Measurements from ENCODE around the gene PDHA1. TPM values are rescaled to one million over a fixed set of nuclear protein-coding genes. Genes with fewer than 3 reads are reported as not detected.
A peak's percentile ranks its signal among the peaks of the same experiment; 100 is the strongest.

PDHA1 gene
- total RNA-seq, 2 donors from 2014 or later, result 697 to 712 TPM

- ATAC-seq (peak; percentile 62 to 91), DNase-seq (peak; percentile 53)
- intact Hi-C loops (cut with DNase I), result loop anchor here in 1 of 2 donors (5.0 to 10.0 kb wide), 2 partner anchors 163 to 515 kb away; partner anchors contain the start of gene SH3KBP1
Measured at GRCh38 chrX:19372170-19372546, 28.4 kb downstream of the PDHA1 start.

DNA sequence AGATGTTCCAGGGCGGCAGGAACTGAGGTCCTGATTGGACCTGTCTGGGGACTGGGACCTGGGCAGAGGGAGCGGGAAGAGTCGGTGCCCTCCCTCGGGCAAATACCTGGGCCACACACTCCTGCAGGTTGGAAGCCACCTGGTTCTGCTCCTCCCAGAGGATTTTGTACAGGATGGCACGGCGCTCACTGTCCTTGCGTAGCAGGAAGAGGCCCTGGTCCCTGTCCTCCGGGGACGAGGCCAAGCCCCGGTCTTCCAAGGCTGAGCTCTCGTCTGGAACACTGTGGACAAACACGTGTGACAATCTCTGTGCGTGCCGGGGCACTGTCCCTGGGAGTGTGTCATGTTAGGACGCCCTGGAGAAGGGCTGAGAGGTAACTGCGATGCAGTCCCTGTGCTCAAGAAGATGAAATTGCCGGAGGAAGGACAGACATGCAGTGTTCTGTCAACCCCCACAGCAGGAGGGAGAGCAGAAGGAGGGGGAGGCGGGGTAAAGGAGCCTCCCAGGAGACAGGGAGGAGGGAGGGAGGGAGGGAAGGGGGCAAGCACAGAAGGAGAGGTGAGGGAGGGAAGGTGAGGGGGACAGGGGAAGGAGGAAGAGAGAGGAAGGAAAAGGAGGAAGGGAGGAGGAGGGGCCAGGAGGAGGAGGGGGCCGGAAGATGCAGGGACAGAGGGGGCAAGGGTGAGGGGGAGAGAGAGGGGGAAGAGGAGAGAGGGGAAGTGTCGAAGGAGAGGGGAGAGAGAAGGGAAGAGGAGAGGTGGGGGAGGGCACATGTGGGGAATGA, 29.0 kb downstream of the PDHA1 start:
- intact Hi-C loops (cut with DNase I), result loop anchor here in 1 of 2 donors (5.0 to 10.0 kb wide), 2 partner anchors 162 to 515 kb away; partner anchors contain the start of gene SH3KBP1
- peak; percentile 48 to 63 for ATAC-seq
- peak; percentile 25 for DNase-seq

DNA sequence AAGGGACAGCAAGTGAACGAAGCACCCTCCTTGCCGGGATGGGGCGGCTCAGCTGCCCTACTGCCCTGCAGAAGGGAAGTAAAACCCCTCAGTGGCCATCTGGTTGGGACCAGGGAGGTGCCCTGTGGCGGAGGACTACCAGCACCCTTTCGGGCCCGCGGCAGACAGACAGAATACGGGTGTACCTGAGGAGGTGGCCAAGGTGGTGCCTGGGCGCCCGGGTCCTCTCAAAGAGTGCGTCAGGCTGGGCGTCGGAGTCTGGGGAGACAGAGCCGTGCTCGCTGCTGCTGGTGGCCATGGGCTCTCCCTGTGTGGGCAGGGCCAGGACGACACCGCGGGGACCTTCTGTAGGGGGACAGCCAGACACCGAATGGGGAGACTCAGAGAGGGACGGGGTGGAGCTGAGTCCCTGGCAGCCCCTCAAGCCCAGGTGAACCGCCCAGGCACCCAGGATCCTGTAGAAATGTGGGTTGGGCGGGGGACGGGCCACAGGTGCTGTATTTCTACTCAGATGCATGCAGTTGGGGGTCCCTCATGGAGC, 29.7 kb downstream of the PDHA1 start:
- ATAC-seq (no peak), DNase-seq (no peak)
- intact Hi-C loops (cut with DNase I), result loop anchor here in 1 of 2 donors (5.0 to 10.0 kb wide), 2 partner anchors 161 to 514 kb away; partner anchors contain the start of gene SH3KBP1

- no peak for ATAC-seq
- no peak for DNase-seq
- intact Hi-C loops (cut with DNase I), result loop anchor here in 1 of 2 donors (10.0 kb wide), 1 partner anchor 159 kb away; no protein-coding TSS in a partner anchor
Measured at GRCh38 chrX:19375546-19375945, 31.8 kb downstream of the PDHA1 start.

DNA sequence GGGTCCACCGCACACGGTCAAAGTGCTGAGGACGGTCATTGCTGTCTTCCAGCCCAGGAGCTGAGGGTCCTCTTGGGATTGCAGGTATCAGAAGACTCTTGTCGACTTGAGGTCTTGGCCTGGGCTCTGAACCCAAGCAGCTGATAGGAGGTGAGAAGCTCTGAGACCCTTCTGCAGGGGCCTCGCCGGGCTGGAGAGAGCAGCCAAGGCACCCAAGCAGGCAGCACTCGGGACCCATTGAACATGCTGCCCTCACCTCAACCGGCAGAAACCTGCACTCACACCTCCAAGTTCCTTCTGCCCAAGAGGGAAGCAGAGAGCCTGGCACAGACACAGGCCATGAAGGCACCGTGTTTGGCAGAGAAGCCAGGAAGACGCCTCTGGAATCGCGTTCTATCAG, 34.1 kb downstream of the PDHA1 start:
- ATAC-seq, result no peak
- intact Hi-C loops (cut with DNase I), result loop anchor here in 1 of 2 donors (10.0 kb wide), 1 partner anchor 157 kb away; no protein-coding TSS in a partner anchor

GRCh38 chrX:19381326-19381725, 37.6 kb downstream of the PDHA1 start:
- DNase-seq (no peak), ATAC-seq (no peak)
- intact Hi-C loops (cut with DNase I), result no loop called here

More for the DNA sequence above, 34.1 kb downstream of the PDHA1 start:
- no peak for DNase-seq

GRCh38 chrX:19382555-19383145, 38.9 kb downstream of the PDHA1 start:
- intact Hi-C loops (cut with DNase I), result no loop called here
- no peak for DNase-seq
- ATAC-seq, result peak; percentile 47 to 65

DNA sequence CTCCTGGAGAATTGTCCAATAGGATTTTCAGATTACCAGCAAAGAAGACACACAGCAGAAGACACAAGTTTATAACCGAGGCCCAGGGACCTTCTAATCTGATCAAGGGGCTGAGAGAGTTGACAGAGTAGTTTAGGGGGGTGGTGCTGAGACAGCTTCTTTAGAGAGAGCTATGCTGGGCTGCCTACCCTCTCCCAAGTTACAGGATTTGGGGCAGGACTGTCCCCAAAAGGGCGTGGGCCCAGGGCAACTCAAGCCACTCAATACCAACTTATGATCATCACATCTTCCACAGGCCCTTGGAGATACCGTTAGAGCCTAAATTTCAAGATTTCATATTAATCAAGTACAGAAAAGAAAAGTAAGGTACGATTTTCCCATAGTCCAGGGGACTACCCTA, 43.0 kb downstream of the PDHA1 start:
- ATAC-seq (no peak), DNase-seq (no peak)
- intact Hi-C loops (cut with DNase I), result no loop called here

DNA sequence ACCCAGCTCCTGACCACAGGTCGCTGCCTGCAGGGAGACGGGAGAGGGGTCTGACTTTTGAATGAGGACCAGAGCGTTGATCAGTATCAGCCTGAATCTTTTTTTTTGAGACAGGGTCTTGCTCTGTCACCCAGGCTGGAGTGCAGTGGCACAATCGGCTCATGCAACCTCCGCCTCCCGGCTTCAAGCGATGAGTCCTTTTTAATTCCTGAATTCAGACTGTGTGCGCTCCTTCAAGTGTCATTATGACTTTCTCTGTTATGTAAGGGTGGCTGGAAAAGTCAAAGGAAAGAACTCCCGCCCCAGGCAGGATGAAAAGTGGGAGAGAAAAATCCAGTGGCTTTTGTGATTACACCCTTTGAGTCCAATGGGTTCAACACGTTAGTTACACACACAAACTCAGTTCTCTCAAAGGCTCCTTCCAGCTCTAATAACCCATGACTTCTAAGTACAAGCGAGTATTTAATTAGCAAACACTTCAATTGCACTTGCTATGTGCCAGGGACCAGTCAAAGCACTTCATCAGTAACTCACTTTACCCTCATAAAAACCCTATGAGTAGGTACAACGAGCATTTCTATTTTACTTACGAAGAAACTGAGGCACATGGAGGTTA, 44.4 kb downstream of the PDHA1 start:
- DNase-seq (no peak), ATAC-seq (no peak)
- intact Hi-C loops (cut with DNase I), result no loop called here

- intact Hi-C loops (cut with DNase I), result no loop called here
- ATAC-seq, result no peak
- no peak for DNase-seq
Measured at GRCh38 chrX:19388741-19389140, 45.0 kb downstream of the PDHA1 start.

DNA sequence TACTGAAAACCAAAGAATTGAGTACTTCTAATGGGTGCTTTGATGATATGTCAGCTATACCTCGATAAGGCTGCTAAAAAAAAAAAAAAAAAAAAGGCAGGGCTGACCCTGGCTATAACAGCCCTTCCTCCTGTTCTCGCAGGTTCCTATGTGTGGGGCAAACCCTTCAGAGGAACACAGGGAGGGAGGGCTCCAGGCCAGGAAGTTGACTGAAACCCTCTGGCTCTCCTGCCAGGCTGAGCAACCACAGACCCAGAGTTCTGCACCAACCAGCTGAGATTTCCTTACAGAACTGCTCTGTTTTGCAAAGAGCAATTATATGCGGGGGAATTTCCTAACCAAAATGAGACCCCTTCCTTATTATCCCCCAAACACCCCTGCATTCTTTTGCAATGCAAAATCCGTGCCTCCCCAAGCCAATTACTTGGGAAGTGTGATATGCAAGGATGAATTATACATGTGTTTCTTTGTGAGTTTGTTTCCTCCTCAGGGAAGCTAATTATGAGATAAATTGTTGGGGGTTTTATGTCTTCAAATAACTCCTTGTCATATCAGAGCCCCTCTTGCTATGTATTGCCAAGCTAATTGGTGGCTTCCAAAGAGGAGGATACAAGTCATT, 45.6 kb downstream of the PDHA1 start:
- ATAC-seq (no peak), DNase-seq (no peak)
- intact Hi-C loops (cut with DNase I), result no loop called here

DNA sequence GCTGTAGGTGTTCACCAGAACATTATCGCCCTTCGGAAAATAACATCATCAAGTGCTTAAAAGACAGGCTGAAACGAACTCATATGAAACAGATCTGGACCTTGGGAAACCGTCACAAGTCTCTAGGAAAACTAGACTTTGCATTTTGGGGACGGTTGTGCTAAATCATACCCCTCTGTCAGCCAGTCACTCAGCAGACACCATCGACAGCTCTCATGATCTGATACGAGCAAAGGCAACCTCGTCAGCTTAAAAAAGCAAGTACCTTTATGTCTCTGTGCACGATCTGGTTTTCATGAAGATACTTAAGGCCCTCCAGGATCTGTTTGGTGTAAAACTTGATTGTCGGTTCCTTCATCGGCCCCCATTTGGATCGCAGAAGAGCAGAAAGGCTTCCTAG, 48.4 kb downstream of the PDHA1 start:
- ATAC-seq (no peak), DNase-seq (no peak)
- intact Hi-C loops (cut with DNase I), result no loop called here

- DNase-seq (no peak), ATAC-seq (no peak)
- intact Hi-C loops (cut with DNase I), result no loop called here
Measured at GRCh38 chrX:19392703-19393102, 49.0 kb downstream of the PDHA1 start.

GRCh38 chrX:19403696-19404095, 60.0 kb downstream of the PDHA1 start:
- intact Hi-C loops (cut with DNase I), result no loop called here
- DNase-seq, result no peak

GRCh38 chrX:19410259-19410658, 66.5 kb downstream of the PDHA1 start:
- DNase-seq (no peak), ATAC-seq (no peak)
- intact Hi-C loops (cut with DNase I), result no loop called here

More at GRCh38 chrX:19403696-19404095, 60.0 kb downstream of the PDHA1 start:
- ATAC-seq, result no peak

Data from left cardiac atrium (tissue), 4 donors.